ENCODE results near the gene CRIP1. TPM values are rescaled to one million over a fixed set of nuclear protein-coding genes. Genes with fewer than 3 reads are reported as not detected.

Gene CRIP1
- total RNA-seq, 1 donor from 2014 or later, result 5.1 TPM

GRCh38 chr14:105465209-105466031, 21.3 kb upstream of the CRIP1 start:
- Mint-ChIP-seq H3K27me3 (no peaks in the 10 kb centered on the region), H3K4me1 (ENCODE audit: low read depth) (no peaks in the 10 kb centered on the region), H3K9me3 (ENCODE audit: low read depth) (no peaks in the 10 kb centered on the region), H3K4me3 (ENCODE audit: low read depth) (no peak overlapping the region), H3K36me3 (ENCODE audit: insufficient read depth) (peaks cover 7% of the 10 kb centered on the region), H3K27ac (no peak overlapping the region)
- DNase-seq (ENCODE audit: low spot score, unreplicated experiment), result no peak
- TF ChIP-seq CTCF (IDR thresholded peaks at IDR 0.05; ENCODE audit: unreplicated experiment), result no peak

- Mint-ChIP-seq H3K9me3 (ENCODE audit: low read depth) (no peaks in the 10 kb centered on the region), H3K27me3 (no peaks in the 10 kb centered on the region), H3K4me1 (ENCODE audit: low read depth) (no peaks in the 10 kb centered on the region), H3K4me3 (ENCODE audit: low read depth) (no peak overlapping the region), H3K27ac (no peak overlapping the region), H3K36me3 (ENCODE audit: insufficient read depth) (peaks cover 2% of the 10 kb centered on the region)
- DNase-seq (ENCODE audit: low spot score, unreplicated experiment), result no peak
- no peak for TF ChIP-seq CTCF (IDR thresholded peaks at IDR 0.05; ENCODE audit: unreplicated experiment)
Observed at GRCh38 chr14:105466531-105467248, 20.0 kb upstream of the CRIP1 start.

- Mint-ChIP-seq H3K27ac (no peak overlapping the region), H3K9me3 (ENCODE audit: low read depth) (no peaks in the 10 kb centered on the region), H3K4me1 (ENCODE audit: low read depth) (no peaks in the 10 kb centered on the region), H3K36me3 (ENCODE audit: insufficient read depth) (peaks cover 1% of the 10 kb centered on the region), H3K27me3 (no peaks in the 10 kb centered on the region), H3K4me3 (ENCODE audit: low read depth) (no peak overlapping the region)
- no peak for DNase-seq (ENCODE audit: low spot score, unreplicated experiment)
- no peak for TF ChIP-seq CTCF (IDR thresholded peaks at IDR 0.05; ENCODE audit: unreplicated experiment)
Observed at GRCh38 chr14:105467249-105467941, 19.3 kb upstream of the CRIP1 start.

- Mint-ChIP-seq H3K36me3 (ENCODE audit: insufficient read depth) (peaks cover 1% of the 10 kb centered on the region), H3K4me3 (ENCODE audit: low read depth) (no peak overlapping the region)
- no peak for DNase-seq (ENCODE audit: low spot score, unreplicated experiment)
Observed at GRCh38 chr14:105467942-105468471, 18.7 kb upstream of the CRIP1 start.

More at GRCh38 chr14:105467942-105468471, 18.7 kb upstream of the CRIP1 start:
- no peak for TF ChIP-seq CTCF (IDR thresholded peaks at IDR 0.05; ENCODE audit: unreplicated experiment)
- no peaks in the 10 kb centered on the region for H3K27me3 Mint-ChIP-seq
- no peaks in the 10 kb centered on the region for H3K4me1 Mint-ChIP-seq (ENCODE audit: low read depth)
- no peak overlapping the region for H3K27ac Mint-ChIP-seq
- H3K9me3 Mint-ChIP-seq (ENCODE audit: low read depth), result no peaks in the 10 kb centered on the region

All from progenitor cell of endocrine pancreas (in vitro differentiated cells).